Measurements from ENCODE around the gene PANK2.
"Not testable (repeated sequence)": the region's sequence is repeated elsewhere in the genome, so short reads cannot be mapped to it uniquely, and the experiment has no call there.

GRCh38 chr20:3840201-3840600, 49.0 kb upstream of the PANK2 start:
- not testable (repeated sequence) for TF ChIP-seq CTCF, POLR2A, EP300, POLR2AphosphoS5 (IDR thresholded peaks at IDR 0.05)

All from upper lobe of left lung (tissue), 4 donors.